GM19468 (cell line): ENCODE data around the gene SNX13.

Source experiments
- ATAC-seq: cut with Tn5 transposase; IDR thresholded peaks from one replicate; pipeline ENCODE4 v1.9.1; 2021; ENCODE audit warnings: mild to moderate bottlenecking, moderate library complexity, moderate number of reproducible peaks; ENCODE audit not compliant: unreplicated experiment; ENCODE audit errors: extremely low read depth

SNX13 gene

DNA sequence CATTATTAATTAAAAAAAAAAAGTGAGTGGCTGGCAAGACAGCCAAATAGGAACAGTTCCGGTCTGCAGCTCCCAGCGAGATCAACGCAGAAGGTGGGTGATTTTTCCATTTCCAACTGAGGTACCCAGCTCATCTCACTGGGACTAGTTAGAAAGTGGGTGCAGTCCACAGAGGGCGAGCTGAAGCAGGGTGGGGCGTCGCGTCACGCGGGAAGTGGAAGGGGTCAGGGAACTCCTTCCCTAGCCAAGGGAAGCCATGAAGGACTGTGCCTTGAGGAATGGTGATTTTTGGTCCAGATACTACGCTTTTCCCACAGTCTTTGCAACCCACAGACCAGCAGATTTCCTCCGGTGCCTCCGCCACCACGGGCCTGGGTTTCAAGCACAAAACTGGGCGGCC, 133.7 kb downstream of the SNX13 start:
- ATAC-seq, result no peak

DNA sequence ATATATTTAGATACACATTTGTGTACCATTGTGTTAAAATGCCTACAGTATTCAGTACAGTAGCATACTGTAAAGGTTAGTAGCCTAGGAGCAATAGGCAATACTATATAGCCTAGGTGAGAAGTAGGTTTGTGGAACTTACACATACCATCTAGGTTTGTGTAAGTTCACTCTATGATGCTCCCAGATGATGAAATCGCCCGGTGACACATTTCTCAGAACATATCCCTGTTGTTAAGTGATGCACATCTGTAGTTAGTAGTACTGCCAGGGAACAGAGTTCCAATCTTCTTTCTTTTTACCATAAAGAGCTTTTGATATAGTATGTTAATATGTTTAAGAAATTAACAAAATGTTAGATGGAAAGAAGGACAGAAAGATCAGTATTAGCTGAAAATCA, 138.2 kb downstream of the SNX13 start:
- no peak for ATAC-seq

DNA sequence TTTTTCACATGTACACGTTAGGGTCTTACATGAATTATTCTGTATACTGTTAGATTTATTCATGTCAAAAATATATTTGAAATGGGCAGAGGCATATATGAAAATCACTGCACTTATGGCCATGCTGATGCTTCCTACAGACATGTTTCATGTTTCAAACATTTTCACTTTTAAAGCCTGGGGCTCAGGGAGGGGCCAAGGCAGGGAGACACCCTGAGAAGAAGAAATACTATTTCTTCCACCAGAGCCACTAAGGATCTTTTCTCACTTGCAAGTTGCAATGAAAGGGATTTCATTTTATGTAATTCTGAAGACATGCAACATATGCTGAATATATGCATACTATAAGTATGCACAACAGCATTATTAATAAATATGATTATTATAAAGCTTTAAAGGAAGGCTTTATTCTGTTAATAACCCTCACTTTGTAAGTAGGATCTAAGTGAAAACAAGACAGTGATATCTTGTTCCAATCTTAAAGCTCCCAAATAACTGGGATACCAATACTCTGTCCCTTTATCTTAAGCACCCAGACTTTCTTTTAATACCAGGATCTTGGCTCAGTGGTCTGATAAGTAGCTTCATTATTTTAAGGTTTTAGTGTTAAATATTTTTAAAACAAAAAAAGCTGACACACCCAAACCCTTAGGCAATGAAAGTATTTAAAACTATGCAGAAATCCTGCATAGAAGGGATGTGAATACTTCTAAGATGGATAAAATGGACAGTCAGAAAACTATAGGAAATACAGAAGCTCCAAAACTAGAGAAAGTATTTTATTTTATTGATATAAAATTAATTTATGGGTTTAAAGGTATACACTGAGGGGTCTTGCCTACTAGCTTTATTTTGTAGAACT, 148.0 kb downstream of the SNX13 start:
- no peak for ATAC-seq

DNA sequence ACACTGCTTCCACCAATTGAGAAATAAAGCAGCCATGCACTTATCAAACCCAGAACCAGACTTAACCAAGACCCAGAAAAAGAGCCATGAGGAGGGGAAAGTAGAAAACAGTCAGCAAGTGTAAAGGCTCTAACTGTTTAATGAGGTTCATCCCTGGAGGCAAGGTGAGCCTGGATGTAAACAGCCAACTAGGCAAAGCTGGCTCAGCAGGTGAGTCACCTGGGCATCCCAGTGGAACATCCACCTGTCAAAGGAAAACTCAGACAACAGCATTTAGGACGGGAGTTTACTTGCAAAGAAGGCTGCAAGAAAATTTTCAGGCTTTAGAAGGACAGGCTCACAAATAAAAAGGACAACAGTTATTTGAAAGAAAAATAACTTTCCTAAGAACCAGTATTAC, 153.0 kb downstream of the SNX13 start:
- ATAC-seq, result no peak

DNA sequence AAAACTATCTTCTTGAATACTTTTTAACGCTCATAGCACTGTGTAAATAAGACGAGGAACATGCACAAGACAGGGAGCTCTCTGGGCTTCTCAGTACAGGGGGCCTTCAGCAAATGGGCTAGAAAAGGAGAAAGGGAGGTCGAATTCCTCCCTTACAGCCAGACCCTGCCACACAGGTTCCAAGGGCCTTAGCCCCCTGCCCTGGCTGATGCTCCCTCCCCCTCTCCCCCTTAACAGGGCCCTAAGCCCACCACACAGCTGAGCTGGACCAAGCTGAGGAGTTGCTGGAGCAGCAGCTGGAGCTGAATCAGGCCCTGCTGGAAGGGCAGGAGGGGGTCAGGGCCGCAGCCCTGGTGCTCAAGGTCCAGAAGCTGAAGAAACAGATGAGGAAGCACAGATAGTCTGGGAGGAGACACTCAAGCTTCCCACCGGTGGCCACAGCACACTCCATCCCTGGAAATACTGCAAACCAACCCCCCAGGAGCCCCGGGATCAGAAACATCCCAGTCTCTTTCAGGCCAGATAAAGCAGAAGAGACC, 153.9 kb downstream of the SNX13 start:
- no peak for ATAC-seq

DNA sequence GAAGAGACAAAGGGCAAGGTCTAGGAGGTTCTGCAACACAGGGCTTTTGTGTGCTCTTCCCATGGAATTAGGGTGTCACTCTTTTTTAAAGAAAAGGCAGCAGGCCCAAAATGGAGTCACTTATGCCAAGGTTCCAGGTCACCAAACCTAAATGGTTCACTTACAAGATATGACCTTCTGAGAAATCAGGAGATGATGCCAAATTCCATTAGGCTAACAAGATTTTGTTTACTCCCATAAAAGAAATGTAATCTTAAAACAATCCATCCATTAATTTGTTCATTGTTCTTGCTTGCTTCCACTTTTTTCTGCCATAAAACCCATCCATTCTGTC, 158.1 kb downstream of the SNX13 start:
- ATAC-seq, result no peak

DNA sequence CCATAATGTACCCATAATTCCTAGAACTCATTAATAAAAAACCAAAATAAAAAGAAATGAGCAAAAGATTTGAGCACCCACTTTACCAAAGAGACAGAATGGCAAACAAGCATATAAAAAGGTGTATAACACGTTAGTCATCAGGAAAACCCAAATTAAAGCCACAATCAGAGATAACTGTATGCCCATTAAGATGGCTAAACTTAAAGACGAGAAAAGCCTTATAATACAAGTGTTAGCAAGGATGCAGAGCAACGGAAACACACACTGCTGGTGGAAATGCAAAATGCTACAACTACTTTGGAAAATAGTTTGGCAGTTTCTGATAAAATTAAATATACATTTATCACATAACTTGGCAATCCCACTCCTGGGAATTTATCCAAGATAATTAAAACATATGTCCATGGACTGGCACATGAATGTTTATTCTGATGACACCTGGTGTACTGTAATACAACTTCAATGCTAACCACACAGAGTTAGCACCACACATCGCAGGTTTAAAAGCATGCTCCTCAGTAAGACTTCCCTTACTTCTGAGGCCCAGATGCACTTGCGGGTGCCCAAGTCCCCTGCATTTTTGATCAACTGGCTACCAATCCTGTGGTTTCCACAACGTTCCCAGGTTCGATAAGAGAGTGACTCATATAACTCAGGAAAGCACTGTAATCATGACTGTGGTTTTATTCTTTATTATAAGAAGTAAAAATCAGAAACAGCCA, 158.6 kb downstream of the SNX13 start:
- ATAC-seq, result no peak

DNA sequence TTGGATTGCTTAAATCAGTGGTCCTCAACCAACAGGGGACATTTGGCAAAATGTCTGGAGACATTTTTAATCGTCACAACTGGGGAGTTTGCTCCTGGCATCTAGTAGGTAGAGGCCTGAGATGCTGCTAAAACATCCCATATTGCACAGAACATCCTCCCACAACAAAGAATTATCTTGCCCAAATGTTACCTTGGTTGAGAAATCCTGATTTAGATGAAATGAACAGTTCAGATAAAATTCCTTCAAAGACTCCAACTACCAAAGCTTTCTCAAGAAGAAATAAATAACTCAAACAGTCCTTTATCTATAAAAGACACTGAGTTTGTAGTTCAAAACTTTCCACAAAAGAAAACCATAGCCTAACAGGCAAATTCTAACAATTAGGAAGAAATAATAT, 160.9 kb downstream of the SNX13 start:
- ATAC-seq, result no peak

DNA sequence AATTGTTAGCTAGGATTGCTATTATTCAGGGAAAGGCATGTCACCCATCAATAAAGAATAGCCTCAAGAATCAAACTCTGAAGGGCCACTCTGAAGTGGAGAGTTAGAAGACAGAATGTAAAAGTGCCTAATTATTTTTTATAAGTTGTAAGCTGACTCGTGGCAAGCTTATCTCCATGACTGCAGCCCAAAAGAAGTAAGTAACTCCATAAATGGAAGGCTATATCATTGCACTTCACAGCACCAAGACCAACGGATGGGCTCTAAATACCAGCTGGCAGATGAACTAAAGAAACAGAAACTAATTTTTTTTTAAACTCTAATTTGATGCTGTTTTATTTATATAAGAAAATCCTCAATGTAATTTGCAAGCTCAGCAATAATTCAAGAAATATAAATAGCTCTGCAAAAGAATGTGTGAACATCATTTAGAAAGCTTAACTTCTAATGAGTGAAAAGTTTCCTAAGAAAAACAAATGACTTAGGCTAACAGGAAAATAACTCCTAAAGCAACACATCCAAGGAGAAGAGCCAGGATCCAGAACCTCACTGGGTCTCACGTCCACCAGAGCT, 165.5 kb downstream of the SNX13 start:
- no peak for ATAC-seq

DNA sequence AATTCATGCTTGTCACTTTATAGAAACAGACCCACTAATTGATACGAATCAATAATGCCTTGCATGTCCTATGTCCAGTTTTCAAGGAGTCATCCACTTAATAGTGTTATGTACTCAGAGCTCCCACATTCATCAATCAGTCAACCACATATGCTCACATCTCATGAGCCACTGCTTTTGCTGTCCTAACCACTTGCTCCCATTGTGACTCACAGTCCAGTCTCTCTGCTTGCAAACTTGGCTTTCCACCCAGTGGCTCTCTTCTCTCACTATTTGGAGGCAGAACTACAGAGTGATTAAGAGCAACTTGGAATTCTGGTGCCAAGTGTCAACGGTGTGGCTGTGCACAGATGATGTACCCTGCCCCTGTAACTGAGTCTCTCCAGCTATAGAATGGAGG, 166.0 kb downstream of the SNX13 start:
- ATAC-seq, result no peak

DNA sequence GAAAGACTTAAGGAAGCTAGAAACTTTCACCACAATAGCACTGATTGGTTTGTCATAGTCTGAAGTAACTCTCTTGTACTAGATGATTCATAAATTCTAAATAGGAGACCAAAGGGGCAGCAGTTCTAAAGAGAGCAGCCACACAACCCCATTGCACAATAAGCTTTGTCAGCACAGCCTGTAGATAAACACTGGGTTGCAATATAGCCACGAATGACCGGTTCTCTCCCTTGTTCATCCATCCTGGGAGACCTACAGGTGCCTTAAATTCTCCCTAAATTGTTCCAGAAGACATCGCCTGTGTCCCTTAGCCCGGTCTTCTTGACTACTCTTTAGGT, 167.0 kb downstream of the SNX13 start:
- ATAC-seq, result no peak

DNA sequence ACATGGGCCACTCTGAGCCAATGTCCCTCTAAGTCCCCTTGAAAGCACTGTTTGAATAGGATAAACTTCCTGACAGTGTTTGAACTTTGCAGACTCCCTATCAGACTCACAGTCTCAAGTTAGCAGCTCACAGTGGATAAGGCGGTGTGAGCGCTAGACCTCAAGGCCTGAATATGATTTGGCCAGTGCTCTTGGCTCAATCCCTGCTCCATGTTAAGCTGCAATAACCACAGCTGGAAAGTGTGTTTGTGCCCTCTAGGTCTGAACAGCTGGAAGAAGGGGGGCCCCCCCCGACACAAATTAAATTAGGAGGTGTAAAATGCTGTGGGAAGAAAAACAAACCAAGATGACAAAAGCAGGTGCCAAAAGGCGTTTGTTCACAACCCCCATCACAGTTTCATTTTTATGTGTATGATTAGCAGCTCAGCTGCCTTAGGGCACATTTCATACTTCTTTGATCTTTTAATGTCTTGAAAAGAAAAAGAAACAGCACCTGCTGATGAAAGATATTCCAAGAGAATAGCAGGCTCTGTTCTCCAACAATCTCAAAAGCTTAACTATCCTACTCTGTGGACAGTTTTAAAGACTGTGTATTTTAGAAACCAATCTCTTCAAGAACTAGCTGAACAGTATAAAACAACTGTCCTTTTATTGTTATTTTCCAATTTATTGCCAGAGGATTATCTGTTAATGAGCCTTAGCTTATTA, 167.6 kb downstream of the SNX13 start:
- no peak for ATAC-seq

DNA sequence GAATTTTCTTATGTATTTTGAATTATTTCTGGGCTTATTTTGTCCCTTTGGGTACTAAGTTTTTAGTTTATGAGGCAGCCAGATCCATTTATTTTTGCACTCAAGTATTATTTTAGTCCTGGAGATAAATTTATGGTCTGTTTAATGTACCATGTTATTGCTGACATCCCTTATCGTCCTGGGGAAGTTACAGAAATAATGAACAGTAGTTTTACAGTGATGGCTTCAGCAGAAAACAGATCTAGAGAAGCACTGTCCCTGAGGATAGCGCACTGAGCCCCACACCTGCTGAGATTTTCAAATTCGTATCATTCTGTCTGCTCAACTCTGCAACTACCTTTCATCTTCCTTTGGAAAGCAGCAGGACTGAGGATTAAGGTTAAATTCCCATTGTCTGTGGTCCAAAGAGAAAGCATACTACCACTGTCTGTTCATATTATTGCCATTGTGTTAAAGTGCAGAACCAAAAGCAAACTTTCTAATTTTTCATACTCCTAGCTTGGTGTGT, 168.3 kb downstream of the SNX13 start:
- no peak for ATAC-seq

DNA sequence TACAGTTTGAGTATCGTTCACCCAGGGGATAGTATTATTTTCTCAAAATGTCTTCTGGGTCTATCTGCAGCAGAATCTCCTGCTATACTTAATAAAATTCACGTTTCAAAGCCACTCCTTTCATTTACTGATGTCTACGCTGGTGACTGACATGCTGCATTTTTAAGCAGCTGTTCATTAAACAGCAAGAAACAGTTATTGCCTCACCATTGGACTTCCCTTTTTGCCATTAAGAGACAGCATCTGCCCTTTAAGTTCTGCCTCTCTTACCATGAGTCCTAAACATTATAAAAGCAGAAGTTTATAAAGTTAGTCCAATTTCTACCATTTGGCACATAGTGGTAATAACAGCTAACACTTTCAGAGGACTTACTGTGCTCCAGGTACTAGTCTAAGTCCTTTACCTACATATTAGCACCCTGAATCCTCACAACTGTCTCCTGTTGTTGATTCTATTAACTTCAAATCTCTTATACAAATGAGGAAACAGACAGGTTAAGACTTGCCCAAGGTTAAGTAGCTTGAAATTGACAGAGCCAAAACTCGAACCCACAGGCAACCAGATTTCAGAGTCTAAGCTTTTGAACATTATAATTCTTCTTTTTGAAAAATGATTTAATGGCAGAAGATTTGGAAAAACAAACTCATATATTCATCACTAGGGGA, 169.5 kb downstream of the SNX13 start:
- ATAC-seq, result no peak

DNA sequence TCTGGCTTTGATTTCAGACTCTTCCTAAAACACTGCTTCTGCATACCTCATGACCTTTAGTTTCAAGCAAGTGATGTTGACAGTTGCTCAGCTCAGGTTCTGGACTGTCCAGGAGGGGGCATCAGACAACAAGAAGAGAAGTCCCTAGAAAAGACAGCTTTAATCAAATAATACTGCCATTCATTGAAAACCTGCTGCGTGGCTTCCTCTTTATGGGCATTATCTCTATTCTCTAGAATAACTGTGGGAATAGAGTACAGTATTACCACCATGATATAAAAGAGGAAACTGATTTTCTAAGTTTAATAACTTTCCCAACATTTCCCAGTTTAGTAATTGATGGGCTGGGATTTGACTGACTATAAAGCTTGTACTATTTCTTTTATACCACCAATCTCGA, 170.4 kb downstream of the SNX13 start:
- ATAC-seq, result no peak

DNA sequence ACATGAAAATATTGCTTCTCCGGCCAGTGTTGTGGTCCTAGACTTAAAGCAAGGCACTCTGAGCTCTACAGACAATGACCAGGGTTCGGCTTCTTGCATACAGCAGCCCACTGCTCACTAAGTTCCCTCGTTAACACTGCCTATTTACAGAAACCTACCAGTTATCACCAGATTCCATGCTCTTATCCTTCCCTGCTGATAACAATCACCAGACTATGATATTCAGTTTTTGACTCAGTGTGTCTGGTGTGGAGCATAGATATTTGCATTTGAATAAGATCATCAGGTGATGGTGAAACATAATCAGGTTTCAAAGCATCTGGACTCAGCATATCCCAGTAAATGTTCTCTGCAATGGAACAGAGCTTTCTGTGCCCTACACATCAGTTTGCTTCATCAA, 182.3 kb downstream of the SNX13 start:
- ATAC-seq, result no peak

DNA sequence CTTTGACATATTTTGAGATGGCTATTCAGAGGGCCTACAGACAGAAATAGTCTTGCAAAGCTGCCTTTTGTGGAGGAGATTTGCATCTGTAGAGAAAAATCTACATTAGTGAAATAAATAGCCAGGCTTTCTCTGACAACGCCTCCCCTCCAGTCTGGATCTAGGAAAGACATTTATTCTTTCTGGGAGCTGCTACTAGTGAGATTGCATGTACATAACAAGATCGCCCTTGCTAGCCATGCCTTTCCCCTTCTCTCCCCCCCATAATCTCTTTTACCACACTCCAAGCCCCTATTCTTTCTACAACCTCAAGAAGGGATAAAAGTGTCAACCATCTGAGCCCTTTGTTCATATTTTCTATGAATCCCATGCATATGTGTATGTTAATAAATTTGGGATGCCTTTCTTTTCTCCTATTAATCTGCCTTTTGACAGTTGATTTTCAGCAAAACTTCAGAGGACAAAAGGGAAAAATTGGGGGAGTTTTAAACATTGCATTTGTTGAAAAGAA, 194.2 kb downstream of the SNX13 start:
- no peak for ATAC-seq

DNA sequence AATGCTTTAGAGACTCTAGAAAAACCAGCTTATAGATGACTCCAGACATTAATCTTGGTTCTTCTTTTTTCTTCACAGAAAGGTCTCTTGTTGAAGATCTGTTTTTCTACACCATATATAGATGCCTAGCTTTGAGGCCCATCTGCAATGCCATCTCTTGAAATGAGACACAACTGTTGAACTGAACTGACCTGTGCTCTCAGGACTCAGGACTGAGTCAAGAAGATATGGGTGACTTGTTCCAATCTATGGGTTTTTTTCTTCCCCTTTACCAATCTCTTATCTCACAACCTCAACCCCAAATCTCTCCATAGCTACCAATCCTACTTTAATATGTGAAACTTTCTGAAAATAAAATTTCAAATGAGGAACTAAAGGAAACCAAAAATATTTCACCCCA, 194.7 kb downstream of the SNX13 start:
- no peak for ATAC-seq

DNA sequence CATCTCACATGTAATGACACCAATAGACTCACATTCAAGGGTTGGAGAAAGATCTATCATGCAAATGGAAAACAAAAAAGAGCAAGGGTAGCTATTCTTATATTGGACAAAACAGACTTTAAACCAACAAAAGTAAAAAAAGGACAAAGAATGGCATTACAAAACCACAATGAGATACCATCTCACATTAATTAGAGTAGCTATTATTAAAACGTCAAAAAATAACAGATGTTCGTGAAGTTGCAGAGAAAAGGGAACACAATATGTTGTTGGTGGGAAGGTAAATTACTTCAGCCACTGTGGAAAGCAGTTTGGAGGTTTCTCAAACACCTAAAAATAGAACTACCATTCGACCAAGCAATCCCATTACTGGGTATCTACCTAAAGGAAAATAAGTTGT, 197.0 kb downstream of the SNX13 start:
- no peak for ATAC-seq

DNA sequence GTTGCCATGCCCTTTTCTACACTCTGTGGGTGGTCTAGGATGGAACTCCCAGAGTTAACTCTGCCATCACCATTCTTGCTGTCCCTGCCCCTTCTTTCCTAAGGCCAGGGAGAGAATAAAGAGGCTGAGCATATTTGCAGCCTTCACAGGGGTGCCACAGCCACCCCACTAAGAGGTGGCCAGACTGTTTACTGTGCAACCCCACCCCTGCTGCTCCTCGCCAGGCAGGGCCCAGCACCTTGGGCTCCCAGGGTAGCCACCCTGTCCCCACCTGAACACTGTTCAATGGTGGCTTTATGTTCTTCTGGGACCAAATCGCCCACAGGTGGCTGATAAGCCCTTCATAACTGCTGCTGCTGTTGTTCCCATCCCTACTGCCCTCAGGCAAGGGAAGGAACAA, 198.9 kb downstream of the SNX13 start:
- ATAC-seq, result no peak
